DMS79 (cell line): Measurements from ENCODE around the gene PP2D1.
A peak's percentile ranks its signal among the peaks of the same experiment; 100 is the strongest.
"Not testable (repeated sequence)": the region's sequence is repeated elsewhere in the genome, so short reads cannot be mapped to it uniquely, and the experiment has no call there.

Source experiments
- DNase-seq: peaks from one replicate; lab custom pipeline; 2025; lab: John Stamatoyannopoulos, UW

Gene PP2D1

GRCh38 chr3:19970327-19970726, 41.7 kb downstream of the PP2D1 start:
- DNase-seq: no peak

DNA sequence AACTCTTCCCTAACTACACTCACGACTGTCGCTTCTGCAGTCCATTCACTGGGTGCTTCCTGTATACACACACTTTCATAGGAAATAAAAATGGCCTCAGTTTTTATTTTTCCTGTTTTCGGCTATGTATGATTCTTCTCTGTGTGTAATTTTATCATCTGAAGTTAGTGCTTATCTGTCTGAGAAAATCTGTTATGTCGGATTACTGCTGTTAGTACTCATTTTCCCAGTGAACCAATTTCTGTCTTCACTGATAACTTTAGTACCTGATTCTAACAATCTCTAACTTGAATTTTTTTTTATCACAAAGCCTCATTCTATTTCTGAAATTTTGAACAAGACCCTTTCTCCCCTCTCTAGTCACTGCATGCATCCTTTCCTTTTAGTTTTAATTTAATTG, 44.3 kb downstream of the PP2D1 start:
- no peak for DNase-seq

- DNase-seq: no peak
Measured at GRCh38 chr3:19967208-19967607, 44.9 kb downstream of the PP2D1 start.

DNA sequence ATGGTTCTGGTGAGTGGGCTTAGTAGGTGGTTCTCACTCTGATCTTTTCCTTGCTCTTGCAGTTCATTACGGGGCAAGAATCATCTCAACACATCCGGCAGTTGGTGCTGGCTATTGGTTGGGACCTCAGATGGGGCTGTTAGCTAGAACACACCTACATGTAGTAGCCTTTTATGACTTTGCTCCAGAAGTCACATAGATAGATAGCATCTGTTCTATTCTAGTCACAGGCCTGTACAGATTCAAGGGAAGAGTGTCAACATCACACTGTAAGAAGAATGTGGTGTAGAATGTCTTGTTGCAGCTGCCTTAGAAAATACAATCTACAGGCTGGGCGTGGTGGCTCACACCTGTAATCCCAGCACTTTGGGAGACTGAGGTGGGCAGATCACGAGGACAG, 50.1 kb downstream of the PP2D1 start:
- no peak for DNase-seq

GRCh38 chr3:19960696-19961095, 51.4 kb downstream of the PP2D1 start:
- DNase-seq: no peak

DNA sequence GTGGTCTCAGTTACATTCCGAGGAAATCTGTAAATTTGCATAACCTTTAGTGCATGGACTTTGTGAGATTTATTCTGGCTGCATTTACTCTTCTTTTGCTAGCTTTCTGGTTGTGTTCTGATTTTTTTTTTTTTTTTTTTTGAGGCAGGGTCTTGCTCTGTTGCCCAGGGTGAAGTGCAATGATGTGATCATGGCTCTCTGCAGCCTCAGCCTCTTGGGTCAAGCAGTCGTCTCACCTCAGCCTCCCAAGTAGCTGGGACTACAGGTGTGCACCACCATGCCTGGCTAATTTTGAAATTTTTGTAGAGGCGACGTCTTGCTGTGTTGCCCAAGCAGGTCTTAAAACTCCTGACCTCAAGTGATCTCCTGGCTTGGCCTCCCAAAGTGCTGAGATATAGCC, 52.6 kb downstream of the PP2D1 start:
- DNase-seq: no peak

- DNase-seq: not testable (repeated sequence)
Measured at GRCh38 chr3:19957354-19957753, 54.7 kb downstream of the PP2D1 start.

- no peak for DNase-seq
Measured at GRCh38 chr3:19954676-19955075, 57.4 kb downstream of the PP2D1 start.

GRCh38 chr3:19950316-19950715, 61.7 kb downstream of the PP2D1 start:
- no peak for DNase-seq

GRCh38 chr3:19948226-19948591, 63.9 kb downstream of the PP2D1 start:
- DNase-seq: no peak

GRCh38 chr3:19947549-19948225, 64.4 kb downstream of the PP2D1 start:
- no peak for DNase-seq

GRCh38 chr3:19946832-19947548, 65.1 kb downstream of the PP2D1 start, which contains the start of gene RAB5A:
Gene RAB5A, plus strand, starts transcription at chr3:19947097. Its CDS starts 3,802 bp downstream, at chr3:19950899.
- DNase-seq: peak; percentile 88

GRCh38 chr3:19945969-19946831, 65.9 kb downstream of the PP2D1 start:
- no peak for DNase-seq

- no peak for DNase-seq
Measured at GRCh38 chr3:19945534-19945933, 66.5 kb downstream of the PP2D1 start.

- DNase-seq: no peak
Measured at GRCh38 chr3:19940643-19941042, 71.4 kb downstream of the PP2D1 start.

- no peak for DNase-seq
Measured at GRCh38 chr3:19938295-19938627, 73.8 kb downstream of the PP2D1 start.

DNA sequence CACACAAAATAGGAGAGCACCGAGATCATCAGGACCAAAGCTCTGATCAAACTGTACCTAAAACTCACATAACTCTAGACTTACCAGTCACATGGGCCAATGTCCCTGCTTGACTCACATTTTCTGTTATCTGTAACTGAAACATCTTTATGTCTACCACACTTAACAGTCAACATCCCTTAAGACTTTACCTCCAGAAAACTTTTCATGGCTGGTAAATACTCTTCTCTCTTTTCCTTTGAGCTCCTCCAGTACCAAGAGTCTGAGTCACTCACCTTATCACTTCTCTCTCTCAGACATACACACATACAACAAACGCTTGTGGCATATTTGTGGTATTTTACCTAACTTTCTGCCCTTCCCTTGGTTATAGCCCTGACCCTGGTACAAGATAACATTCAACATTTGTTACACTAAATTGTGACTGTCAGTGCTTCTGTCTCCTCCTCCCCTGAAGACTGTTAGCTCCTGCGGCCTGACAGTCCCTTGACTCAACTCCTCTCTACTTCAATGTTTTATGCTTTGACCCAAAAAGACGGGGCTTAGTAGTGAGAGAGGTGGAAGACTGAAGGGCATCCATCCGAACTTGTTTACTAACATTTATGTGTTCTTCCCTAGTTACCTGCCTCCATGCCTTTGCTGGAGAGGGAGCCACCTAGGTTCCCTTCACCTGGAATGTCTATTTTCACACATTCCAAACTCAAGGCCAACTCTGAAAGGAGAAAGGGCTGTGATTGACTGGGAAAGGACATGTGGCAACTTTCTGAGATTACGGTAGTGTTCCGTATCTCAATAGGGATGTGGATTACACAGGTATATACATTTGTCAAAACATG, 74.4 kb downstream of the PP2D1 start:
- no peak for DNase-seq
